Spleen (tissue), 7 donors: ENCODE results near the gene MMP15.

ENCODE experiments used
- POLR2A ChIP-seq, 3 donors: fragments of 450-650 bp; IDR thresholded peaks; one replicate each; pipeline ENCODE4 v1.5.1; 2017; ENCODE audit warnings: antibody characterized with exemption in 3 of 3, mild to moderate bottlenecking in 1 of 3
- POLR2AphosphoS5 ChIP-seq, 3 donors: sonication (generic); formaldehyde crosslinking; IDR thresholded peaks; one replicate each; pipeline ENCODE4 v1.5.1; 2017; ENCODE audit warnings: antibody characterized with exemption in 3 of 3
- TF ChIP-seq, protein P1 (sequence below), 11 experiments: fragments of 200-600 bp in 7 of 11; fragments of 450-650 bp in 4 of 11; sonication (generic) in 4 of 11; IDR thresholded peaks in 8 of 11; conservative IDR thresholded peaks in 3 of 11; 1 replicate in 7 of 11; 2 replicates in 4 of 11; pipeline versions ENCODE4 v1.4.0 to v1.8.0; 2016 to 2021; ENCODE audit warnings: antibody characterized with exemption in 11 of 11, inconsistent platforms in 4 of 11, mild to moderate bottlenecking in 1 of 11
- donor health status: DM: no; HTN: no; CAD: no; lungs with moderate emphysema.
- donor health status: DM: no; HTN: no; CAD: no.
- donor health status: DM: no; HTN: no; CAD: no.

DNA sequence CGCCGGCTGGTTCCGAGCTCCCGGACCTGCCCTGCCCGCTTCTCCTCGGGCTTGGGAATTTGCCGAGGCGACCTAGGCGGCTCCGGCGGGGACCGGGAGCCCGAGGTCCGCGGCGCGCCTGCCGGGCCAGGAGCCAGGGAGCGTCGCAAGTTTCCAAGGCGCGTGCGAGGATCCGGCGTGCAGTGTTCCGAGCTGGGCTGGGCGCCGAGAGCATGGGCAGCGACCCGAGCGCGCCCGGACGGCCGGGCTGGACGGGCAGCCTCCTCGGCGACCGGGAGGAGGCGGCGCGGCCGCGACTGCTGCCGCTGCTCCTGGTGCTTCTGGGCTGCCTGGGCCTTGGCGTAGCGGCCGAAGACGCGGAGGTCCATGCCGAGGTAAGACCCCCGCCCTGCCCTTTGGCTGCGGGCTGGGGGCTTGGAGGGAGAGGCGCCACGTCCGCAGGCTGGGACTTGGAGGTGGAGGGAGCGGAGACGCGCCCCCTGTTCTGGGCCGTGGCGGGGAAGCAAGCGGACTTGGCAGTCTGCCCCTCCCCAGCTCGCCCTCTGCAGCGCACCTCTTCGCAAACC lies 668 bp downstream of the MMP15 start:
- TF ChIP-seq, protein P1, sequence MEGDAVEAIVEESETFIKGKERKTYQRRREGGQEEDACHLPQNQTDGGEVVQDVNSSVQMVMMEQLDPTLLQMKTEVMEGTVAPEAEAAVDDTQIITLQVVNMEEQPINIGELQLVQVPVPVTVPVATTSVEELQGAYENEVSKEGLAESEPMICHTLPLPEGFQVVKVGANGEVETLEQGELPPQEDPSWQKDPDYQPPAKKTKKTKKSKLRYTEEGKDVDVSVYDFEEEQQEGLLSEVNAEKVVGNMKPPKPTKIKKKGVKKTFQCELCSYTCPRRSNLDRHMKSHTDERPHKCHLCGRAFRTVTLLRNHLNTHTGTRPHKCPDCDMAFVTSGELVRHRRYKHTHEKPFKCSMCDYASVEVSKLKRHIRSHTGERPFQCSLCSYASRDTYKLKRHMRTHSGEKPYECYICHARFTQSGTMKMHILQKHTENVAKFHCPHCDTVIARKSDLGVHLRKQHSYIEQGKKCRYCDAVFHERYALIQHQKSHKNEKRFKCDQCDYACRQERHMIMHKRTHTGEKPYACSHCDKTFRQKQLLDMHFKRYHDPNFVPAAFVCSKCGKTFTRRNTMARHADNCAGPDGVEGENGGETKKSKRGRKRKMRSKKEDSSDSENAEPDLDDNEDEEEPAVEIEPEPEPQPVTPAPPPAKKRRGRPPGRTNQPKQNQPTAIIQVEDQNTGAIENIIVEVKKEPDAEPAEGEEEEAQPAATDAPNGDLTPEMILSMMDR (IDR thresholded peaks at IDR 0.05 in 8 of 11, conservative IDR thresholded peaks at IDR 0.05 in 3 of 11), result no peak
- TF ChIP-seq POLR2AphosphoS5 (IDR thresholded peaks at IDR 0.05) (peak in 1 of 3 donors; percentile 17), POLR2A (IDR thresholded peaks at IDR 0.05) (no peak)
